ENCODE results near the gene RFX6. TPM values are rescaled to one million over a fixed set of nuclear protein-coding genes. Genes with fewer than 3 reads are reported as not detected.

Gene RFX6
- total and polyA plus RNA-seq, 10 of the 15 experiments (the other 5 are each of a cell fraction or from before 2014, with no cell fraction given): not detected

DNA sequence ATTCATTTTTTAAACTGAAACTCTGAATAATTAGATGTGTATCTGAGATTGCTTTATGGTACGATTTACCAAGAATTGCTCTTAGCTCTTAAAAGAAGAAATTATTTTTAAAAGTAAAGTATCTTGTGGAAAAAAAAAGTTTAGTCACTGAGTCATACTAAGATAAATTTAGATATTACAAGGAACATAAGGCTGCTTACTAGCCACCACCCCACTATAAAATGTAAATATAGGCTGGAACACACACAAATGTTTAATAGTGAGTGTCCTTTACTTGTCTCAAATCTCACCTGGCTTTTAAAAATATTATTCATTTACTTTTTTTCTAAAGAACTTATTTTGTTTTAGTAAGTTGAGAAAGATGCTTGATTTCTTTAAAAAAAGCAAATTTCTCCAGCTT, 17.6 kb downstream of the RFX6 start:
- no peaks in the 10 kb centered on the region for H3K36me3 ChIP-seq (ENCODE audit: control insufficient read depth in 2 of 2, insufficient read depth in 2 of 2, low read length in 1 of 2)
- ChIA-PET RAD21 (ENCODE audit: unreplicated experiment) (no interaction called here), CTCF (no interaction called here), POLR2A (interaction anchor here (0.6 kb wide), 1 partner anchor 1131 kb away, joined by 3 read pairs; no protein-coding TSS in a partner anchor), SMC1A (ENCODE audit: uncharacterized antibody, unreplicated experiment) (no interaction called here)
- TF ChIP-seq EED (IDR thresholded peaks at IDR 0.05; ENCODE audit: low read depth) (no peak), CREM (IDR thresholded peaks at IDR 0.05; ENCODE audit: low read depth) (no peak), RCOR1 (conservative IDR thresholded peaks at IDR 0.05; ENCODE audit: low read depth, low read length) (no peak), SUPT20H (IDR thresholded peaks at IDR 0.05; ENCODE audit: borderline replicate concordance, control insufficient read depth, low read depth, low read length) (no peak), YBX1 (IDR thresholded peaks at IDR 0.05) (no peak), HDAC6 (IDR thresholded peaks at IDR 0.05; ENCODE audit: unreplicated experiment) (no peak), NFIC (IDR thresholded peaks at IDR 0.05; ENCODE audit: low read depth, low read length) (no peak), NBN (IDR thresholded peaks at IDR 0.05) (no peak), MXI1 (IDR thresholded peaks at IDR 0.05; ENCODE audit: low read depth, low read length) (no peak), SMAD5 (IDR thresholded peaks at IDR 0.05; ENCODE audit: low read depth) (no peak), ZNF274 (IDR thresholded peaks at IDR 0.05; ENCODE audit: insufficient read depth, insufficient read length) (no peak), POLR2AphosphoS2 (IDR thresholded peaks at IDR 0.05; ENCODE audit: low read depth, low read length) (no peak)
- TF ChIP-seq, protein P1, sequence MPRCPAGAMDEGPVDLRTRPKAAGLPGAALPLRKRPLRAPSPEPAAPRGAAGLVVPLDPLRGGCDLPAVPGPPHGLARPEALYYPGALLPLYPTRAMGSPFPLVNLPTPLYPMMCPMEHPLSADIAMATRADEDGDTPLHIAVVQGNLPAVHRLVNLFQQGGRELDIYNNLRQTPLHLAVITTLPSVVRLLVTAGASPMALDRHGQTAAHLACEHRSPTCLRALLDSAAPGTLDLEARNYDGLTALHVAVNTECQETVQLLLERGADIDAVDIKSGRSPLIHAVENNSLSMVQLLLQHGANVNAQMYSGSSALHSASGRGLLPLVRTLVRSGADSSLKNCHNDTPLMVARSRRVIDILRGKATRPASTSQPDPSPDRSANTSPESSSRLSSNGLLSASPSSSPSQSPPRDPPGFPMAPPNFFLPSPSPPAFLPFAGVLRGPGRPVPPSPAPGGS (IDR thresholded peaks at IDR 0.05; ENCODE audit: borderline replicate concordance, insufficient read depth, low read depth, low read length, poor library complexity, severe bottlenecking): no peak
- TF ChIP-seq, protein P2, sequence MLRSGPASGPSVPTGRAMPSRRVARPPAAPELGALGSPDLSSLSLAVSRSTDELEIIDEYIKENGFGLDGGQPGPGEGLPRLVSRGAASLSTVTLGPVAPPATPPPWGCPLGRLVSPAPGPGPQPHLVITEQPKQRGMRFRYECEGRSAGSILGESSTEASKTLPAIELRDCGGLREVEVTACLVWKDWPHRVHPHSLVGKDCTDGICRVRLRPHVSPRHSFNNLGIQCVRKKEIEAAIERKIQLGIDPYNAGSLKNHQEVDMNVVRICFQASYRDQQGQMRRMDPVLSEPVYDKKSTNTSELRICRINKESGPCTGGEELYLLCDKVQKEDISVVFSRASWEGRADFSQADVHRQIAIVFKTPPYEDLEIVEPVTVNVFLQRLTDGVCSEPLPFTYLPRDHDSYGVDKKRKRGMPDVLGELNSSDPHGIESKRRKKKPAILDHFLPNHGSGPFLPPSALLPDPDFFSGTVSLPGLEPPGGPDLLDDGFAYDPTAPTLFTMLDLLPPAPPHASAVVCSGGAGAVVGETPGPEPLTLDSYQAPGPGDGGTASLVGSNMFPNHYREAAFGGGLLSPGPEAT (IDR thresholded peaks at IDR 0.05; ENCODE audit: low read depth): no peak
- TF ChIP-seq, protein P3, sequence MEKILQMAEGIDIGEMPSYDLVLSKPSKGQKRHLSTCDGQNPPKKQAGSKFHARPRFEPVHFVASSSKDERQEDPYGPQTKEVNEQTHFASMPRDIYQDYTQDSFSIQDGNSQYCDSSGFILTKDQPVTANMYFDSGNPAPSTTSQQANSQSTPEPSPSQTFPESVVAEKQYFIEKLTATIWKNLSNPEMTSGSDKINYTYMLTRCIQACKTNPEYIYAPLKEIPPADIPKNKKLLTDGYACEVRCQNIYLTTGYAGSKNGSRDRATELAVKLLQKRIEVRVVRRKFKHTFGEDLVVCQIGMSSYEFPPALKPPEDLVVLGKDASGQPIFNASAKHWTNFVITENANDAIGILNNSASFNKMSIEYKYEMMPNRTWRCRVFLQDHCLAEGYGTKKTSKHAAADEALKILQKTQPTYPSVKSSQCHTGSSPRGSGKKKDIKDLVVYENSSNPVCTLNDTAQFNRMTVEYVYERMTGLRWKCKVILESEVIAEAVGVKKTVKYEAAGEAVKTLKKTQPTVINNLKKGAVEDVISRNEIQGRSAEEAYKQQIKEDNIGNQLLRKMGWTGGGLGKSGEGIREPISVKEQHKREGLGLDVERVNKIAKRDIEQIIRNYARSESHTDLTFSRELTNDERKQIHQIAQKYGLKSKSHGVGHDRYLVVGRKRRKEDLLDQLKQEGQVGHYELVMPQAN (conservative IDR thresholded peaks at IDR 0.05): no peak
- TF ChIP-seq, protein P4, sequence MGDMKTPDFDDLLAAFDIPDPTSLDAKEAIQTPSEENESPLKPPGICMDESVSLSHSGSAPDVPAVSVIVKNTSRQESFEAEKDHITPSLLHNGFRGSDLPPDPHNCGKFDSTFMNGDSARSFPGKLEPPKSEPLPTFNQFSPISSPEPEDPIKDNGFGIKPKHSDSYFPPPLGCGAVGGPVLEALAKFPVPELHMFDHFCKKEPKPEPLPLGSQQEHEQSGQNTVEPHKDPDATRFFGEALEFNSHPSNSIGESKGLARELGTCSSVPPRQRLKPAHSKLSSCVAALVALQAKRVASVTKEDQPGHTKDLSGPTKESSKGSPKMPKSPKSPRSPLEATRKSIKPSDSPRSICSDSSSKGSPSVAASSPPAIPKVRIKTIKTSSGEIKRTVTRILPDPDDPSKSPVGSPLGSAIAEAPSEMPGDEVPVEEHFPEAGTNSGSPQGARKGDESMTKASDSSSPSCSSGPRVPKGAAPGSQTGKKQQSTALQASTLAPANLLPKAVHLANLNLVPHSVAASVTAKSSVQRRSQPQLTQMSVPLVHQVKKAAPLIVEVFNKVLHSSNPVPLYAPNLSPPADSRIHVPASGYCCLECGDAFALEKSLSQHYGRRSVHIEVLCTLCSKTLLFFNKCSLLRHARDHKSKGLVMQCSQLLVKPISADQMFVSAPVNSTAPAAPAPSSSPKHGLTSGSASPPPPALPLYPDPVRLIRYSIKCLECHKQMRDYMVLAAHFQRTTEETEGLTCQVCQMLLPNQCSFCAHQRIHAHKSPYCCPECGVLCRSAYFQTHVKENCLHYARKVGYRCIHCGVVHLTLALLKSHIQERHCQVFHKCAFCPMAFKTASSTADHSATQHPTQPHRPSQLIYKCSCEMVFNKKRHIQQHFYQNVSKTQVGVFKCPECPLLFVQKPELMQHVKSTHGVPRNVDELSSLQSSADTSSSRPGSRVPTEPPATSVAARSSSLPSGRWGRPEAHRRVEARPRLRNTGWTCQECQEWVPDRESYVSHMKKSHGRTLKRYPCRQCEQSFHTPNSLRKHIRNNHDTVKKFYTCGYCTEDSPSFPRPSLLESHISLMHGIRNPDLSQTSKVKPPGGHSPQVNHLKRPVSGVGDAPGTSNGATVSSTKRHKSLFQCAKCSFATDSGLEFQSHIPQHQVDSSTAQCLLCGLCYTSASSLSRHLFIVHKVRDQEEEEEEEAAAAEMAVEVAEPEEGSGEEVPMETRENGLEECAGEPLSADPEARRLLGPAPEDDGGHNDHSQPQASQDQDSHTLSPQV (IDR thresholded peaks at IDR 0.05): no peak
- H3K9me3 ChIP-seq (replicated peaks; ENCODE audit: control insufficient read depth, insufficient read depth, low read length): no peaks in the 10 kb centered on the region
- H4K20me1 ChIP-seq (ENCODE audit: control insufficient read depth, insufficient read depth): no peaks in the 10 kb centered on the region
- no peak overlapping the region for H3K27ac ChIP-seq (ENCODE audit: control insufficient read depth, insufficient read depth)
- BruUV-seq (replicated peaks): no TSS peak
- H3K4me1 ChIP-seq (ENCODE audit: control insufficient read depth, insufficient read depth, low read length): no peaks in the 10 kb centered on the region
- H3K79me2 ChIP-seq (ENCODE audit: control insufficient read depth, insufficient read depth, low read length): no peaks in the 10 kb centered on the region
- in situ Hi-C loops (cut with MboI) (no loop called here), intact Hi-C loops (cut with micrococcal nuclease; ENCODE audit: unreplicated experiment) (no loop called here)
- WGBS (ENCODE audit: insufficient coverage, insufficient replicate concordance, low lambda C conversion rate, missing lambda C conversion rate): 6% methylated on average over 1 of the region's 1 CpG
- no peak overlapping the region for H3K4me3 ChIP-seq
- H2AFZ ChIP-seq (ENCODE audit: control insufficient read depth, low read depth, low read length): no peak overlapping the region
- no peak overlapping the region for H3K9ac ChIP-seq (ENCODE audit: control insufficient read depth, insufficient read depth, low read length)
- no peaks in the 10 kb centered on the region for H3K27me3 ChIP-seq (replicated peaks in 1 of 2; ENCODE audit: control insufficient read depth in 2 of 2, insufficient read depth in 2 of 2, low read length in 1 of 2)
- DNase-seq (ENCODE audit: low read depth, low spot score): no peak
- ATAC-seq: no peak
- no peak overlapping the region for H3K4me2 ChIP-seq (ENCODE audit: control insufficient read depth, insufficient read depth)
- FAIRE-seq: no peak

All from GM12878 (cell line).